Thyroid gland (tissue), 4 donors: ENCODE results near the gene PRB3. TPM values are rescaled to one million over a fixed set of nuclear protein-coding genes. Genes with fewer than 3 reads are reported as not detected.
A peak's percentile ranks its signal among the peaks of the same experiment; 100 is the strongest.

ENCODE experiments used
- DNase-seq, 2 donors: peaks; one replicate each; pipeline ENCODE4 v3.0.0-alpha.2; 2019
- H3K27ac ChIP-seq, 3 donors: fragments of 200-600 bp; sonication (generic); 1 replicate in 2 of 3; 2 replicates in 1 of 3; pipeline ENCODE4 v1.5.1; 2016 to 2019; ENCODE audit warnings: mild to moderate bottlenecking in 1 of 3, moderate library complexity in 1 of 3
- H3K27me3 ChIP-seq: fragments of 200-600 bp; sonication (generic); one replicate; pipeline ENCODE4 v1.5.1; 2019
- H3K36me3 ChIP-seq, 2 donors: fragments of 200-600 bp; sonication (generic); one replicate each; pipeline ENCODE4 v1.5.1; 2016 to 2019
- H3K4me1 ChIP-seq, 2 donors: fragments of 200-600 bp; sonication (generic); one replicate each; pipeline ENCODE4 v1.5.1; 2017 to 2019
- H3K4me3 ChIP-seq, 3 donors: fragments of 200-600 bp; sonication (generic); replicated peaks in 1 of 3; 1 replicate in 2 of 3; 2 replicates in 1 of 3; pipeline ENCODE4 v1.5.1; 2016; ENCODE audit warnings: mild to moderate bottlenecking in 1 of 3
- H3K9me3 ChIP-seq: fragments of 200-600 bp; sonication (generic); one replicate; pipeline ENCODE4 v1.5.1; 2017
- CTCF ChIP-seq, 6 experiments: fragments of 200-600 bp in 3 of 6; fragments of 450-650 bp in 3 of 6; sonication (generic) in 3 of 6; IDR thresholded peaks; one replicate each; pipeline ENCODE4 v1.5.1; 2016 to 2019; ENCODE audit warnings: antibody characterized with exemption in 6 of 6, mild to moderate bottlenecking in 2 of 6, inconsistent platforms in 1 of 6, moderate library complexity in 1 of 6
- POLR2A ChIP-seq, 2 donors: fragments of 450-650 bp; IDR thresholded peaks; one replicate each; pipeline ENCODE4 v1.6.1; 2017; ENCODE audit warnings: antibody characterized with exemption in 2 of 2, mild to moderate bottlenecking in 2 of 2, moderate library complexity in 1 of 2
- WGBS, 2 donors: methylation state at CpG; one replicate each; pipeline ENCODE4 v1.1.5; 2017; 5-methylcytosine and 5-hydroxymethylcytosine counted together
- intact Hi-C: fragments of 100-400 bp; cut with DNase I; formaldehyde crosslinking; loops from one replicate; pipeline ENCODE4 v1.15.1; 2023
- total RNA-seq, 4 donors: library from RNA; depleted of rRNA; stranded (reverse); fragments of >200 nt; gene quantifications; one replicate each; pipeline ENCODE4 v1.2.3, GENCODE V29; 2016

PRB3 gene
- total RNA-seq, 4 donors from 2014 or later: not detected

- intact Hi-C loops: no loop called here
- DNase-seq: peak; percentile 17 to 22
- H3K36me3 ChIP-seq: no peaks in the 10 kb centered on the region
- H3K4me3 ChIP-seq: no peak overlapping the region
- WGBS, 2 donors: 43 to 49% methylated on average over 5 of the region's 5 CpGs
- H3K27ac ChIP-seq: no peak overlapping the region
- no peaks in the 10 kb centered on the region for H3K27me3 ChIP-seq
- no peaks in the 10 kb centered on the region for H3K4me1 ChIP-seq
- H3K9me3 ChIP-seq: no peaks in the 10 kb centered on the region
- peak in 2 of 6 experiments; percentile 33 to 37 for TF ChIP-seq CTCF (IDR thresholded peaks at IDR 0.05)
- no peak for TF ChIP-seq POLR2A (IDR thresholded peaks at IDR 0.05)
Measured at GRCh38 chr12:11228296-11228879, 41.1 kb downstream of the PRB3 start.

- 85 to 89% methylated on average over 4 of the region's 4 CpGs for WGBS, 2 donors
- no peak for DNase-seq
- H3K27ac ChIP-seq: no peak overlapping the region
- H3K27me3 ChIP-seq: no peaks in the 10 kb centered on the region
- H3K4me1 ChIP-seq: no peaks in the 10 kb centered on the region
- no peak overlapping the region for H3K4me3 ChIP-seq
- H3K36me3 ChIP-seq: no peaks in the 10 kb centered on the region
- H3K9me3 ChIP-seq: no peaks in the 10 kb centered on the region
- intact Hi-C loops: no loop called here
- TF ChIP-seq POLR2A (IDR thresholded peaks at IDR 0.05) (no peak), CTCF (IDR thresholded peaks at IDR 0.05) (no peak)
Measured at GRCh38 chr12:11227373-11227772, 42.1 kb downstream of the PRB3 start.

Other genes starting within 250 kb of the PRB3 start
- 10 to 100 TPM in 2 of 4 donors, 1 to 10 TPM in 2; 7.0 to 12.0 (median 10.0) TPM for gene TAS2R19, start 247.1 kb downstream of the PRB3 start, total RNA-seq
- 10 to 100 TPM in 3 of 4 donors, 1 to 10 TPM in 1; 4.9 to 30.5 (median 11.9) TPM for gene TAS2R31, start 238.3 kb downstream of the PRB3 start, total RNA-seq
- 1 to 10 TPM; 2.5 to 5.1 (median 4.5) TPM for gene TAS2R46, start 207.4 kb downstream of the PRB3 start, total RNA-seq
- gene TAS2R43, start 177.4 kb downstream of the PRB3 start, total RNA-seq: 10 to 100 TPM in 2 of 4 donors, 1 to 10 TPM in 2; 2.6 to 26.2 (median 9.8) TPM
- 10 to 100 TPM; 10.4 to 26.2 (median 17.9) TPM for gene TAS2R30, start 135.1 kb downstream of the PRB3 start, total RNA-seq
- gene SMIM10L1, start 98.5 kb downstream of the PRB3 start, total RNA-seq: 10 to 100 TPM in 2 of 4 donors, 1 to 10 TPM in 2; 8.0 to 14.0 (median 9.6) TPM
- gene TAS2R42, start 82.8 kb downstream of the PRB3 start, total RNA-seq: not detected
- gene PRB4, start 40.7 kb upstream of the PRB3 start, total RNA-seq: not detected
- not detected for gene PRB2, start 125.9 kb upstream of the PRB3 start, total RNA-seq